Activated T-helper 9 cell treated with anti-CD3 and anti-CD28 coated beads, Interleukin-2, amount 50 U/mL, for 16 hours (primary cell): Measurements from ENCODE around the gene HOXB6.

Experiments
- DNase-seq: peaks from one replicate; pipeline ENCODE4 v3.0.0-alpha.2; 2020; ENCODE audit warnings: low read depth

The HOXB6 gene

DNA sequence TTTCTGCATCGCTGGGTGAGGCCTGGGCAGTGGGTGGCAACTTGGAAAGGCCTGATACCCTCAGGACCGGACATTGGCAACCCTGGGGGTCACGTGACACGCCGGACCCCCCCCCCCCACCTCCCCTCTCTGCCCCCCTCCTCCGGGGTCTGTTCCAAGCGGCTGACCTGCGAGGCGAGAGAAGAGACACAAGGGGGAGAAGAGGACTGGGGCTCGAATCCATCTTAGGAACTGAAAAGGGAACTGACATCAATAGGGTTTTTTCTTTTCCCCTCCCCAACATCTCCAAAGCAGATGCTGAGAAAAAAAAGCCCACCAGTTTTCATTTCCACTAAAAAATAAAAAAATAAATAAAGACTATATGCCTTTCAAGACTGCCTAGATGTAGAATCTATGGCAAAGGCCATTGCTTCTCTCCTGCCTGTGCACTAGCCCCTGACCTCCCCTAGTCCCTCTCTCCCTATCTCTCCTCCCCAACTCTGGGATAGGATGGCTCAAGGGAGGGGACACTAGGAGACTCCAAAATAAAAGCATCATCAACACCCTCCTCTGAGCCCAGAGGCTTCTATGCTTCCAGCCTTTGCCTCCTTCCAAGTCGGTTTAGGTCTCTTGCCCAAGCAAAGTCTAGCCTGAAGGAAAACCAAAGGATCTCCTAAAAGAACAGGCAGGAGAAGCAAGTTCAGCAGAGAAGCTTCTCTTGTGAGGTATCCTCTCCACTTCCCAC lies 52.2 kb downstream of the HOXB6 start:
- no peak for DNase-seq

DNA sequence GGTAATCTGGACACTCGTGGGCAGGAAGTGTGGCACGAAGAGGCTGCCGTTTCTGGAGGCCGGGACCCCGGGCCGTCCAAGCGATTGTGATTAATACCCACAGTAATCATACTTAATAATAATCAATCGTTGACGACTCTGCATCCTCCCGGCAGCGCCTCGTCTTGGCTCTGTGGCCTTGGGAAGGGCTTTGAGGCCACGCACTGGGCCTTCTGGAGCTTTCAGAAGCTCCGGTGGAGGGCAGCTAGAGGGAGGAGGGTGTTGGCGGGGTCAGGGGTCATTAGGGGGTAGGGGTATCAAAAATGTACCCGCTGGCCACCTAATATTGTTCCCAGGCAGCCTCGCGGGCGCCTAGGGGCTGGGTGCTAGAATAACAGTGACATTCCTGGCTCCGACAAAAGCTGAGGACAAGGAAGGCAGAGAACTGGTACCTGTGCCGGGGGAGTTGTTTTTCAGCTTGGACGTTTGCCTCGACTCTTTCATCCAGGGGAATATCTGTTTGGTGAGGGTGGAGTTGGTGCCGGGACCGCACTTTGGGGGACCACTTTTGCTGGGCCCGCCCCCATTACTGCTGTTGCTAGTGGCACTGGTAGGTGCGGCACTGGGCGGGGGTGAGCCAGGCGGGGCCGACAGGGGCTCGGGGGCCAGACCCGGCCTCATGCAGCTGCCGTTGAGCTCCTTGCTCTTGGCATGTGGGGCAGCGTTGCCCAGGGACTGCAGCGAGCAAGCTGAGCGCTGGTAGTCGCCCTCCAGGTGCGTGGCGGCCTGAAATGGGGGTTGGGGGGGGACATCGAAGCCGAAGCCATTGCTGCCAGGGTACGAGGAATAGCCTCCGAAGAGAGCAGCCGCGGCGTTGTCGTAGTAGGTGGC lies 53.0 kb downstream of the HOXB6 start:
- DNase-seq = no peak

DNA sequence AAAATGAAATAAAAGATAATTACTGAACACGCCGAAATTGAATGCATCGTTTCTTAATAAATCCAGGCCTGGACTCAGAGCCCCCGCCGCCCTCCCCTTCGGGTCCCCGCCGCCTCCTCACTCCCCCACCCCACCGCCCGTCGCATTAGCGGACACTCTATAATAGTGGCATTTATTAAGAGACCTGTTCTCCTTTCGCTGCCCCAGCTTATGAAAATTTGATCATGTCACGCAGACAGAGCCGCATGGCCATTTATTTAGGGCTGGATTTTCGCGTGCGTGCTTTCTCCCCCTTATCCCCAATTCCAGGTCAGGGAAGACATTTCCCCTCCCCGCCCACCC lies 53.6 kb downstream of the HOXB6 start:
- no peak for DNase-seq

DNA sequence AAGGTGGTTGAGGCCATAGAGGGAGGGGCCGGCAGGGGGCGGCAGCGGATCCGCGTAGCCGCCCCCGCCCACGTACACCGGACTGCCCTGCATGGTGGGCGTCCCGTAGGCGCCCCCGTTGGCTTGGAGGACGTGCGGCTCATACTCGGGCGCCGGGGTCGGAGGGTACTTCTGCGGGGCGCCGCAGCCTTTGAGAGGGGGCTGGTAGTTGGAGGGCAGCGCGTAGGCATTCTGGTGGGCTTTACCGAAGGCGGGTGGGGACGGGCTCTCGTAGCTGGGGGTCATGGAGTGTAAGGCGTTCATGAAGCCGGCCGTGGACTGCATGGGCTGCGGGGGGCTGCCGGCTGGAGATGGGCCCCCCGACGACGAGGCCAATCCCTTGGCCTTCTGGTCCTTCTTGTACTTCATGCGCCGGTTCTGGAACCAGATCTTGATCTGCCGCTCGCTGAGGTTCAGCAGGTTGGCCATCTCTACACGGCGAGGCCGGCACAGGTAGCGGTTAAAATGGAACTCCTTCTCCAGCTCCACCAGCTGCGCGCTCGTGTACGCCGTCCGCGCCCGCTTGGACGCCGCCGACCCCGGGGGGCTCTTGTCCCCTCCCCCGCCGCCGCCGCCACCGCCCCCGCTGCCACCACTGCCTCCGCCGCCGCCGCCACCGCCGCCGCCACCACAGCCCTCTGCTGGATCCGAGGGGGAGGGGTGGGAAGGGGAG lies 54.1 kb downstream of the HOXB6 start:
- no peak for DNase-seq

DNA sequence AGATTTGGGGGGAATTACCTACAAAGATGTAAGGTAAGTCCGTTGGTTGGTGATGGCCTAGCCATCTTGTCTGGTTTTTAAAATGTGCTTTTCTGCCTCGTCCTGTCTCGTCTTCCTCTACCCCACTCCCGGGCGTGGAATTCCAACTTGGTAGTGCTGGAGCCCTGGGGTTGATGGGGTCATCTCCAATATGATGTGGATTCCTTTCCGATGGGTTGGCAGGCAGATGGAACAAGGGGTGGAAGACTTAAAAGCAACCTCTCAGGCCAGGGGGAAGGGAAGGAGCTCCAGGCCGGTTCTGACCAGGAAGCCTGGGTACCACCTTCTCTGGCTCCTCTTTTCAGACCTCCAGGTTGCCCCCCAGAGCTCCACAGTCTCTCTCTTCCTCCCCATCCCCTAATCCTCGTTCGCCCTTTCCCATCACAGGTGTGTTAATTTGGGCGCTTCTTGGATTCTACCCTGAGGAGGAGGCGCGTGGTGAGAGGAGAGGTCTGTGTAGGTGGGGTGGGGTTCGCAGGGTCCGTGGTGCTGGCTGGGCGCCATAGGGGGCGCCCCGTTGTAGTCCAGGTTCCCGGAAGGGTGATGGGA lies 54.8 kb downstream of the HOXB6 start:
- DNase-seq = no peak

DNA sequence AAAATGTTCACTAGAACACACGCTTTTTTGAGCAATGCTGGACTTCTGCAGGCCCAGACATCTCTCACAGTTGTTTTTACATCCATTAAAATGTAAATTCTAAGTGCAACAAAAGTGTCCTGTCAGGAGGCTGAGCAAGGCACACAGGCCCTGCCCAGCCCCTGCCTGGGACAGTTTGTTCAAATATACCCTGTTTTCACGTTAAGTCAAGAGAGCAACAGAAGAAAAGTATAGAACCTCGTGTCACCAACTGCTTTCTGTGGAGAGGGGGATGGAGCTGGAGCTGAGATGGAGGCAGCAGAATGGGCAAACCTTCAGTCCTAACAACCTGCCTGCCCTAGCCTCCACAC lies 55.5 kb downstream of the HOXB6 start:
- no peak for DNase-seq

DNA sequence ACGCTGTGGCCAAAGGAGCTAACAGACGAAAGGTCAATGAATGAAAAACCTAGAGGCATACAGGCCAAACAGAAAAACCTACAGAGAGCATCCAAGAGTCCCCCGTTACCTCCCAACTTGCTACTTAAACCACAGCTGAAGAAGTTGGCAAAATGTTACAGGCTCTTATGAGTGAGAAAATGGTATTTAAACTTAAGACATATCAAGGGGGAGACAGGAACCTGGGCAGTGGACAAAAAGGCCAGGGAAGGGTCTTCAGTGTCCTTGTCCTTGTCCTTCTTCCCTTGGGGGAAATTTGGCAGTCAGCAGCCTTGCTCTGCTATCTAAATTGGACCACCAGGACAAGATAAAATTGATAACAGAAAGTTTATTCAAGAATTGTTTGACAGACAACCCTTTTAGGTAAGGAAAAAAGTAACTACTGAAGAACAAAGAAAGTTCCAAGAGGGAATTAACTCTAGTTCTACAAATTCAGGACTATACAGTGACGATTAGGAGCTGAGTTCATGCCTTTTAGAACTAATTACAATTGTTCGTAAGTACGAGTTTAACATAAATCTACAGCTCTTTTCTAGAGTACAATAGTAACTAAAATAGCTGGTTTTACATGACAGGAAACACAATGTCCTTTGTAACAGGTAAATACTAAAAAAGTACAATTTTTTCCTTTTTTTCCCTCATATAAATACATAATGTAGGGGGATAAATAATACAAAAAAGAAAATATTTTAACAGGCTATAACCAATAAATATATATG lies 56.1 kb downstream of the HOXB6 start:
- DNase-seq = no peak

DNA sequence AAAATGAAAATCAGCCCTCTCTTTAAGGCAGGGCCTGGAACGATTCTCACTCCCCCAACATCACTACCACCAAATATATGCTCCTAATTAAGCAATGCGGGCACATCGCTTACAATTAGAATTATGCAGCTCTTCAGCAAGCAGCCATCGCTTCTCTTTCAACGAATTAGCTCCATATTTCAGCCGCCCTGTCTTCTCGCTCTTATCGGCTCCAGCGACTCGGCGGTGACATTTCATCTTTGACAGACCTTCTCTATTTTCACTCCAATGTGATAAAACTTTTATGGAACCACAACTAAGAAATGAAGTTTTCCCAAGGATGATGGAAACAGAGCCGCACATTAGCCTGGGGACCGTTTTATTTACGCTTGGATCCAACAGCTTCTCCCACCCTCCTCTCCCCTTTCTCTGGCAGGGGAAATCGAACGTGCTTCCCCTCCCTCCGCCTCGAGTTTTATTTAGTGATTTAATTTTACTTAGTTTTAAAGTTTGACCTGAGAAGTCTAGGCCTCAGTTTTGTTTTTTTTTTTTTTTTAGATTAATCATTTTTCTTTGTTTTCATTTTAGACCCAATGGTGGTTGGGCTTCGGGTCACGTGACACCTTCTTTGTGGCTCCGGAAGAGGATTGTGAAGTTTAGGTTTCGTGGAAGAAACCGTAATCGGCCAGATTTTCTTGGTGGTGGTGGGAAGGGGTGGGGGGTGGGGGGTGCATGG lies 56.8 kb downstream of the HOXB6 start:
- no peak for DNase-seq

DNA sequence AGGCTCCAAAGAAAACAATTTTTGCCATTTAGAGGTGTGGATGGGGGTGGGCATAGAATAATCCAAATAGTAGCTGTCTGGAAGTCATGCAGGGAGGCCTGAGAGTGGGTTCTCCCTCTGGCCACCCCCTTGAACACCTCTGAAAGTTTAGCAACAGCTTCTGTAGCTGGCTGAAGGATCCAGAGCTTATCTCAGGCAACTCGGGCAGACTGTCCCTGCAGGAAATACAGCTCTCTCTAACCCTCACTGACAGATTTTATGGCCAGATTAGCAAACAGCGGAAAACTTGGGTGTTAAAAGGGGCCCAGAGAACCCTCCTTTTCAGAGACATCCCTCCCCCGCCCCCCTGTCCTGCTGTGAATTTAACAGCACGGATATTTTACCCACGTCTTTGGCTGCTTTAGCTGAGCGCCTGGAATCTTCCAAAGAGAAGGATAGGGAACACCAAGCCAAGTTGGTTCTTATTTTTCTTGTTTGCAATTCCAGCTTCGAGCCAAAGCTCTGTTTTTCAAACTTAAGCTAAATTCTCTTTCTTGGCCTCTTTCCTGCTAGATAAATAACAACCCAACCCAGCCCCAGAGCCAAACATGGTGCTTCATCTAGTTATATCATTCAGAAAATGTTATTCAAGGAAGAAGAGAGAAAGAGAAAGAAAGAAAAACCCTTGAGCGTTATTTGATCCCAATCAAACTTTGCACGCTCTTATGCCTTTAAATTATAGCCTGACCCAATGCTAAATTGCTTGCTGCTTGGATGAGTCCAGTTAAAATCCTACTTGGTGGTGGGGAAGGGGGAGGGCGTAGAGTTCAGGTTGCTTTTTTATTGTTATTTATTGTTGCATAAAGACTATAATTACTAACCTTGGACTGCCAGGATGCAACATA lies 57.6 kb downstream of the HOXB6 start:
- no peak for DNase-seq

DNA sequence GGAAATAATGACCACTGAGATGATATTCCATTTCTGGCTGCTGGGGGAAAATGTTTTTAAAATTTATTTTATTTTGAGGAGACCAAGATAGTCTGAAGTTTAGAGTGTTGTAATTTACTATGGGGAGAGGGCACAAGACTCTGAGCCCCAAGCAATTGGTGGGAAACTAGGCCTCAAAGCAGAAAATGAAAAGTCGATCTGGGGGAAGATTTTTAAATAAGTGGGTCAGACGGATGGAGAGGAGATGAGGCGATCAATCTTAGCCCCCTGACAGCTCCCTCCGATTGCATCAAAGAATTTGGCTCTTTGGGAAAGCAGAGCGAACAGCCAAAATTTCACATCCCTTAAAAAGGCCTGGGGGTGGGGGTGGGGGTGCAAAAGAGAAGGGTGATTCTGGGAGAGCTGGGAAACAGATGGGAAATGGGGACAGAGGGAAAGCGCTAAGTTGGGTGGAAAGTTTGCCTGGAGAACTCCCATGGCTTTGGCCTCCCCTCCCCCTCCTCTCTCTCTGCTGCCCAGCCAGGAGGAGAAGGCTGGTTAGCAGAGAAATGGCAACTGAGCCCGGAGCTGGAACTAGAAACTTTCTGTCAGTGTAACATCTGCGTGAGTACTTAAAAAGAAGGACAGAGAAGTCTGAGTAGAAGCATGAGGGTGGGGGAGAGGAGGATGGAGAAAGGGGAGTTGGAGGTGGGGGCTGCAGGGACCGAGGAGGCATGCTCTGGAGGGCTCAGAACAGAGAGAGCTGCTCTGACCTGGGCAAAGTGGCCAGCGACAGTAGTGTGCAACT lies 58.5 kb downstream of the HOXB6 start:
- no peak for DNase-seq
